Measurements from ENCODE around the gene CROCC.
"Not testable (repeated sequence)": the region's sequence is repeated elsewhere in the genome, so short reads cannot be mapped to it uniquely, and the experiment has no call there.

The CROCC gene

GRCh38 chr1:16924216-16924918 lies 2.6 kb downstream of the CROCC start:
- DNase-seq (ENCODE audit: low read depth): no peak
- TF ChIP-seq CTCF (conservative IDR thresholded peaks at IDR 0.05; ENCODE audit: control insufficient read depth, insufficient read depth, low read depth, low read length): no peak
- no peak overlapping the region for H3K4me3 ChIP-seq (ENCODE audit: control insufficient read depth, low read depth, low read length)

- no peak overlapping the region for H3K4me3 ChIP-seq (ENCODE audit: control insufficient read depth, low read depth, low read length)
These were observed 3.3 kb downstream of the CROCC start for GRCh38 chr1:16924919-16925477.

GRCh38 chr1:16925635-16926490 lies 4.1 kb downstream of the CROCC start:
- H3K4me3 ChIP-seq (ENCODE audit: control insufficient read depth, low read depth, low read length): no peak overlapping the region
- no peak for DNase-seq (ENCODE audit: low read depth)
- TF ChIP-seq CTCF (conservative IDR thresholded peaks at IDR 0.05; ENCODE audit: control insufficient read depth, insufficient read depth, low read depth, low read length): no peak

More at GRCh38 chr1:16924919-16925477, 3.3 kb downstream of the CROCC start:
- DNase-seq (ENCODE audit: low read depth): no peak
- no peak for TF ChIP-seq CTCF (conservative IDR thresholded peaks at IDR 0.05; ENCODE audit: control insufficient read depth, insufficient read depth, low read depth, low read length)

- TF ChIP-seq CTCF (conservative IDR thresholded peaks at IDR 0.05; ENCODE audit: control insufficient read depth, insufficient read depth, low read depth, low read length): no peak
- DNase-seq (ENCODE audit: low read depth): no peak
- H3K4me3 ChIP-seq (ENCODE audit: control insufficient read depth, low read depth, low read length): no peak overlapping the region
These were observed 4.9 kb downstream of the CROCC start for GRCh38 chr1:16926491-16927073.

- no peak for TF ChIP-seq CTCF (conservative IDR thresholded peaks at IDR 0.05; ENCODE audit: control insufficient read depth, insufficient read depth, low read depth, low read length)
- DNase-seq (ENCODE audit: low read depth): no peak
- H3K4me3 ChIP-seq (ENCODE audit: control insufficient read depth, low read depth, low read length): no peak overlapping the region
These were observed 5.5 kb downstream of the CROCC start for GRCh38 chr1:16927256-16927655.

- no peak for DNase-seq (ENCODE audit: low read depth)
- no peak overlapping the region for H3K4me3 ChIP-seq (ENCODE audit: control insufficient read depth, low read depth, low read length)
- no peak for TF ChIP-seq CTCF (conservative IDR thresholded peaks at IDR 0.05; ENCODE audit: control insufficient read depth, insufficient read depth, low read depth, low read length)
These were observed 6.2 kb downstream of the CROCC start for GRCh38 chr1:16927711-16928485.

- not testable (repeated sequence) for DNase-seq (ENCODE audit: low read depth); H3K4me3 ChIP-seq (ENCODE audit: control insufficient read depth, low read depth, low read length)
These were observed 7.7 kb downstream of the CROCC start for GRCh38 chr1:16929146-16930041.

GRCh38 chr1:16931206-16931934 lies 9.6 kb downstream of the CROCC start:
- not testable (repeated sequence) for DNase-seq (ENCODE audit: low read depth); H3K4me3 ChIP-seq (ENCODE audit: control insufficient read depth, low read depth, low read length)

Data from fibroblast of mammary gland (primary cell).